Activated naive CD4-positive, alpha-beta T cell treated with anti-CD3 and anti-CD28 coated beads for 36 hours (primary cell): ENCODE data around the gene C3orf22. TPM values are rescaled to one million over a fixed set of nuclear protein-coding genes. Genes with fewer than 3 reads are reported as not detected.

Experiments
- CTCF ChIA-PET: fragments of 350-600 bp; sonication (Branson Sonifier 250); formaldehyde crosslinking; loops from one replicate; lab custom pipeline; 2021; ENCODE audit warnings: antibody characterized with exemption; lab: Charles Lee
- DNase-seq: peaks from one replicate; pipeline ENCODE4 v3.0.0-alpha.2; 2020
- H3K27ac Mint-ChIP-seq: one replicate; pipeline ENCODE4 v1.8.0; 2021; ENCODE audit warnings: mild to moderate bottlenecking, mixed read lengths
- H3K27me3 Mint-ChIP-seq: one replicate; pipeline ENCODE4 v1.8.0; 2021; ENCODE audit warnings: low read depth, mixed read lengths
- H3K36me3 Mint-ChIP-seq: one replicate; pipeline ENCODE4 v1.8.0; 2021; ENCODE audit warnings: low read depth, mixed read lengths
- H3K4me1 Mint-ChIP-seq: one replicate; pipeline ENCODE4 v1.8.0; 2021; ENCODE audit warnings: low read depth, mixed read lengths
- H3K4me3 Mint-ChIP-seq: one replicate; pipeline ENCODE4 v1.8.0; 2021; ENCODE audit warnings: mild to moderate bottlenecking, moderate library complexity, mixed read lengths
- H3K9me3 Mint-ChIP-seq: one replicate; pipeline ENCODE4 v1.8.0; 2021; ENCODE audit warnings: mixed read lengths
- intact Hi-C: fragments of 100-400 bp; cut with micrococcal nuclease; formaldehyde crosslinking; loops from one replicate; pipeline ENCODE4 v1.15.1; 2023
- total RNA-seq, 2 experiments: library from RNA; stranded (reverse); gene quantifications; one replicate each; pipeline ENCODE4 v1.2.3, GENCODE V29; 2021

Gene C3orf22
- total RNA-seq, 2 experiments from 2014 or later = not detected

DNA sequence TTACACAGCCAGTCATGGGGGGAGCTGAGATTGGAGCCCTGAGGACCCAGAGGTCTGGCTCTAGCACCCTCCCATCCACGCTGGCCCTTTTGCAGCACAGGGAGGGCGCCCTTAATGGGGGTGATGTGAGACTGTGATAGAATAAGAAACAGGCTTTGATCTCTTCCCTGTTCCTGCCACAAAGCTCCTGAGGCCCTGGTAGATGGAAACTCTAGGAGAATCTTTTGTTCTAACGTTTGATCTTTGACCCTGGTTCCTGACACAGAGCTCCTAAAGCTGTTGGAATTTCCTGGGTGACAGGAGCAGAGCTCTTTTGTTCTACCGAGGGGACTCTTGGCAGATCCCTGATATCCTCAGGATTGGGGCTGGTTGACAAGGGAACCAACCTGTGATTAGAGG lies 40.0 kb downstream of the C3orf22 start:
- Mint-ChIP-seq H3K4me3 (no peak overlapping the region), H3K9me3 (no peaks in the 10 kb centered on the region), H3K27me3 (peaks cover 16% of the 10 kb centered on the region), H3K36me3 (no peaks in the 10 kb centered on the region), H3K4me1 (no peaks in the 10 kb centered on the region), H3K27ac (no peak overlapping the region)
- intact Hi-C loops = no loop called here
- CTCF ChIA-PET = no interaction called here
- no peak for DNase-seq

DNA sequence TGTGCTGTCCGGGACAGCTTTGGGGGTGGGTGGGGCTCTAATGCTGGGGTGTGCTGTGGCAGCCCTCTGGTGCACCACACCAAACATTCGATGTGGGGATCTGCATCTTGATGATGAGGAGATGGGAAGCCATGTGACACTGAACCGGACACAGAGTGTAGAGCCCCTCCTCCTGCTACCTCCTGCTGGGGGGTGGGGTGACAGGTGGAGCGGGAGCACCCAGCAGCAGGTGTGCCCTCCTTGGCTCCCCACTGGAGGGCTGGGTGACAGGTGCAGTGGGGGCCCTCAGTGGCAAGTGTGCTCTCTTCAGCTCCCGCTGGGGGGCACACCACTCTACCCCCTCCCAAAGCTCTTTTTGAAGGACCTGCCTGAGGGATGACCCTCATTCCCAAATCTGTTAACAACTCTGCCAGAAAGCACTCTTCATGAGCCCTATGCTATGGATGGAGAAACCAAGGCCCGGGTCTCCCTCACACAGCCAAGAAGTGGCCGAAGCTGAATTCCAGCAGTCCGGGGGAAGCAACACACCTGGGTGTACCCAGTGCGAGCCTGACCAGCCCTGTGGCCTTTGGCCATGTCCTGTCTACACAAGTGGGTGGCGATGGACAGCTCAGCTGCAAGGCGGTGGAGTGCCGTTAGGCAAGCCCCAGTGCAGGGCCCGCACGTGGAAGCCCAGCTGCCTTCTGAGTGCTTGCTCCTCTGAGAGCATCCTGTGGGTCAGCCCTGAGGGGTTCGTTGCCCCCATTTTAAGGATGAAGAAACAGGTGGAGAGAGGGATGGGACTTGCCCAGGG lies 40.5 kb downstream of the C3orf22 start:
- Mint-ChIP-seq H3K9me3 (no peaks in the 10 kb centered on the region), H3K4me3 (no peak overlapping the region), H3K27me3 (peaks cover 13% of the 10 kb centered on the region), H3K4me1 (no peaks in the 10 kb centered on the region), H3K36me3 (no peaks in the 10 kb centered on the region), H3K27ac (no peak overlapping the region)
- intact Hi-C loops = no loop called here
- CTCF ChIA-PET = no interaction called here
- DNase-seq = no peak

DNA sequence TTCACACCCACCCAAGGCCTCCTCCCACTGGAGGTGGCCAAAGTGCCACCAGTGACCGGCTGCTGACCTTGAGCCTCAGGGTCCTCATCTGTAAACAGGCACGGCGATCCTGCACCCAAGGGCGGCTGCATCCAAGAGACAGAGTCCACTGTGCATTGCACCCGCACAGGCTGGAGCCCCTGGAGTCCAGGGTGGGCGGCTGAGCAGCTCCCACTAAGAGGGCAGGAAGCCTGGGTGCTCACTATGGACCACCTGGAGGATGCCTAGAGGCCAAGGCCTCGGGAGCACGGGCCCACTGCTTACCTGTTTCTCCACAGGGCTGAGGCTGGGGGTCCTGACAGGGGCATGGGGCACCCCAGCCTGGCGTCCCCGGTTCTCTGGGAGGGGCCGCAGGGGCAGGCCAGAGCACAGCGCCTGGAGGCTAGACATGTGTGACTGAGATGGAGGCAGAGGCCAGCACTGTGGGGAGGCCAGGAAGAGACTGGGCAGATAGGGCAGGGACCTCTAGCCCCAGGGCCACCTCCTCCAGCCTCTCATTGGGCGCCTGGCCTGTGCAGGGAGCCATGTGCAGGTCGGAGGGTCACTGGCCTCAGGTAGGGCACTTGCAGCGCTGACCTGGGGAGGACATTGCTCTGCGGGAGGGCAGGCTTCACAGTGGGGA lies 41.3 kb downstream of the C3orf22 start, which contains the start of gene UROC1:
UROC1 (minus strand) TSS at position 483 of the 661 bp plus-strand sequence; CDS start at position 429, 54 bp downstream.
- Mint-ChIP-seq H3K27ac (no peak within 1 kb of the TSS), H3K4me3 (no peak within 1 kb of the TSS), H3K36me3 (no peaks in the 10 kb centered on the region), H3K9me3 (no peaks in the 10 kb centered on the region), H3K27me3 (peaks cover 5% of the 10 kb centered on the region), H3K4me1 (no peaks in the 10 kb centered on the region)
- intact Hi-C loops = no loop called here
- CTCF ChIA-PET = no interaction called here
- DNase-seq = no peak

DNA sequence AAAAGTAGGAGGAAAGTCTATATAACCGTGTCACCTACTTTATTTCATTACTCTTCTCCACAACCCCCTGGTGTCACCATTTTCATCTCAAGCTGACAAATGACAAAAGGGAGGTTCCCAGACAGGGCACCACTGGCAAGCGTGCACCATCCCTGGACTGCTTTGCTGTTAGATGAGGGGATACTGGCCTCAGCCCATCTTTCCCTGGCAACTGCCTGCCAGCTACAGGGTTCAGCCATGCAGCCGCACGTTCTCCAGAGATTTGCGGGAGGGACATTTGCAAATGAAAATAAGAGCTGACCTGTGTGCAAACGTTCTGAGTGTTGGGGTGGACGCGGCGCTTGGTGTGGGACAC lies 41.8 kb downstream of the C3orf22 start:
- intact Hi-C loops = no loop called here
- H3K27me3 Mint-ChIP-seq = no peaks in the 10 kb centered on the region
- no peaks in the 10 kb centered on the region for H3K9me3 Mint-ChIP-seq
- no peaks in the 10 kb centered on the region for H3K4me1 Mint-ChIP-seq
- no peaks in the 10 kb centered on the region for H3K36me3 Mint-ChIP-seq
- no peak for DNase-seq
- CTCF ChIA-PET = no interaction called here
- no peak overlapping the region for H3K27ac Mint-ChIP-seq
- H3K4me3 Mint-ChIP-seq = no peak overlapping the region

DNA sequence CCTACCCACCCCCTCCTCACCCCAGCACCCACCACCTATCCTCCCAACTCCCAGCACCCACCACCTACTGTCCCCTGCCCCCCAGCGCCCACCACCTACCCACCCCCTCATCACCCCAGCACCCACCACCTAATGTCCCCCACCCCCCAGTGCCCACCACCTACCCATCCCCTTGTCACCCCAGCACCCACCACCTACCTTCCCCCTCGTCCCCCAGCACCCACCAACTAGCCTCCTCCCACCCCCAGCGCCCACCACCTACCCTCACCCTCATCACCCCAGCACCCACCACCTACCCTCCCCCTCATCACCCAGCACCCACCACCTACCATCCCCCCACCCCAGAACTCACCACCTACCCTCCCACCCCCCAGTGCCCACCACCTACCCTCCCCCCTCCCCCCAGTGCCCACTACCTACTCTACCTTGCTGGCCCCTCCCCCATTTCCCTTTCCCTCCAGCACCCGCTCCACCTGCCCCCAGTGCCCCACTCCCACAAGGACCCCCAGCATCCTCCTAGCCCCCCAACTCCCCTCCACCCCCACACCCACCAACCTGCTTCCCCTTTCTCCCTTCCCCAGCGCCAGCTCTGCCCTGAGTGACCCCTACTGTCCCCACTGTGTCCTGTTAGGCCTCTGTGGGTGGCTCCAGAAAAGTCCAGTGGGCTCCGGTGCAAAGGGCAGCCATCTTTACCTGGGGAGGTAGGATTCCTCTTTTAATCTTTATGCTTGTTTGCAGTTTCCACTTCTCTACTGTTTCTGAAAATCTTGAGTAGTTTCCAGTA lies 42.4 kb downstream of the C3orf22 start:
- H3K27me3 Mint-ChIP-seq = no peaks in the 10 kb centered on the region
- no peaks in the 10 kb centered on the region for H3K4me1 Mint-ChIP-seq
- intact Hi-C loops = no loop called here
- H3K4me3 Mint-ChIP-seq = no peak overlapping the region
- CTCF ChIA-PET = no interaction called here
- H3K36me3 Mint-ChIP-seq = no peaks in the 10 kb centered on the region
- no peaks in the 10 kb centered on the region for H3K9me3 Mint-ChIP-seq
- H3K27ac Mint-ChIP-seq = no peak overlapping the region
- DNase-seq = no peak

DNA sequence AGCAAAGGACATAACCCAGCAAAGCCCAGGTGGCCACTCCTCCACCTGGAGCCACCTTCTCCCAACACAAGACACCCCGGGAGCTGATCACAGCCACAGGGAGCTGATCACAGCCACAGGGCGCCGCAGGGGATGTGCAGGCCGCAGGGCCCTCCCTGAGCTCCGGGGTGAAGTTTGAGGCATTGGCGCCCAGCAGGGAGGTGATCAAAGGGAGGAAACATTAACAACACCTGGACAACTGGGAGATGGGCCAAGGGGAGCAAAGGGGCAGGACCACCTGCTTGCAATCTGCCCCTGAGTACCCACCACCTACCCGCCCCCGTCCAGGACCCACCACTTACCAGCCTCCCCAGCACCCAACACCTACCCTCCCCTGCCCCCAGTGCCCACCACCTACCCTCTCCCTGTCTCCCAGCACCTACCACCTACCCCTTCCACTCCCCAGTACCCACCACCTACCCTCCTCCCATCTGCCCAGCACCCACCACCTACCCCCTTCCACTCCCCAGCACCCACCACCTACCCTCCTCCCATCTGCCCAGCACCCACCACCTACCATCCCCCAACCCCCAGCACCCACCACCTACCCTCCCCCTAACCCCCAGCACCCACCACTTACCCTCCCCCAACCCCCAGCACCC lies 43.5 kb downstream of the C3orf22 start:
- Mint-ChIP-seq H3K9me3 (no peaks in the 10 kb centered on the region), H3K4me1 (no peaks in the 10 kb centered on the region)

DNA sequence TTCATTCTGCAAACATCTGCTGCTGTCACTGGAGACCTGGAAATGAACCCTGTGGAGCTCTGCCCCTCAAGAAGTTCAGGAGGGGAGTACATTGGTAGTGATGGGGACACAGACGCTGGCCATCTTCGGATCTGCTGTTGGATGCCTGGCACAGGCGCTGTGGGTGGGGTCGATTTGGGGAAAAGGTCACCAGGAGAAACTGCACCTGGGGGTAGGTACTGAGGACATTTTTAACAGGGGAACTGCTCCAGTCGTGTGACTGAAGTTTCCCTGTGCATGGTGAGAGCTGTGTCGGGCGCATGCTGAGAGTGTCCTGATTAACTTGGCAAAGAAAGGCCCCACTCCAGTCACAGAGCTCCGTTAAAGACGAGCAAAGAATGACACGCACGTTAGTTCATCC lies 44.6 kb downstream of the C3orf22 start:
- DNase-seq = no peak
- Mint-ChIP-seq H3K9me3 (no peaks in the 10 kb centered on the region), H3K4me1 (no peaks in the 10 kb centered on the region), H3K36me3 (no peaks in the 10 kb centered on the region), H3K27me3 (no peaks in the 10 kb centered on the region), H3K27ac (no peak overlapping the region), H3K4me3 (no peak overlapping the region)
- intact Hi-C loops = no loop called here
- CTCF ChIA-PET = no interaction called here

More for the DNA sequence above, 43.5 kb downstream of the C3orf22 start:
- DNase-seq = no peak
- H3K27me3 Mint-ChIP-seq = no peaks in the 10 kb centered on the region
- H3K27ac Mint-ChIP-seq = no peak overlapping the region
- H3K4me3 Mint-ChIP-seq = no peak overlapping the region
- no peaks in the 10 kb centered on the region for H3K36me3 Mint-ChIP-seq
- intact Hi-C loops = no loop called here
- CTCF ChIA-PET = no interaction called here

- no peak overlapping the region for H3K4me3 Mint-ChIP-seq
- no peak overlapping the region for H3K27ac Mint-ChIP-seq
- H3K27me3 Mint-ChIP-seq = no peaks in the 10 kb centered on the region
- no peaks in the 10 kb centered on the region for H3K9me3 Mint-ChIP-seq
- H3K36me3 Mint-ChIP-seq = no peaks in the 10 kb centered on the region
- DNase-seq = no peak
- no peaks in the 10 kb centered on the region for H3K4me1 Mint-ChIP-seq
- intact Hi-C loops = no loop called here
- CTCF ChIA-PET = interaction anchor here (1.4 kb wide), 1 partner anchor 10 kb away, joined by 6 read pairs; no protein-coding TSS in a partner anchor
Measured at GRCh38 chr3:126512916-126513650, 45.6 kb downstream of the C3orf22 start.

GRCh38 chr3:126512026-126512425 lies 46.7 kb downstream of the C3orf22 start:
- no peak for DNase-seq
- Mint-ChIP-seq H3K27ac (no peak overlapping the region), H3K4me1 (no peaks in the 10 kb centered on the region), H3K9me3 (no peaks in the 10 kb centered on the region), H3K36me3 (no peaks in the 10 kb centered on the region), H3K4me3 (no peak overlapping the region), H3K27me3 (no peaks in the 10 kb centered on the region)
- CTCF ChIA-PET = interaction anchor here (0.9 kb wide), 1 partner anchor 11 kb away, joined by 3 read pairs; no protein-coding TSS in a partner anchor
- intact Hi-C loops = no loop called here

- intact Hi-C loops = no loop called here
- Mint-ChIP-seq H3K4me1 (no peaks in the 10 kb centered on the region), H3K9me3 (no peaks in the 10 kb centered on the region), H3K36me3 (no peaks in the 10 kb centered on the region), H3K27ac (no peak overlapping the region), H3K27me3 (no peaks in the 10 kb centered on the region), H3K4me3 (no peak overlapping the region)
- no peak for DNase-seq
- CTCF ChIA-PET = interaction anchor here (0.9 kb wide), 1 partner anchor 11 kb away, joined by 3 read pairs; no protein-coding TSS in a partner anchor
Measured at GRCh38 chr3:126511291-126511690, 47.4 kb downstream of the C3orf22 start.

DNA sequence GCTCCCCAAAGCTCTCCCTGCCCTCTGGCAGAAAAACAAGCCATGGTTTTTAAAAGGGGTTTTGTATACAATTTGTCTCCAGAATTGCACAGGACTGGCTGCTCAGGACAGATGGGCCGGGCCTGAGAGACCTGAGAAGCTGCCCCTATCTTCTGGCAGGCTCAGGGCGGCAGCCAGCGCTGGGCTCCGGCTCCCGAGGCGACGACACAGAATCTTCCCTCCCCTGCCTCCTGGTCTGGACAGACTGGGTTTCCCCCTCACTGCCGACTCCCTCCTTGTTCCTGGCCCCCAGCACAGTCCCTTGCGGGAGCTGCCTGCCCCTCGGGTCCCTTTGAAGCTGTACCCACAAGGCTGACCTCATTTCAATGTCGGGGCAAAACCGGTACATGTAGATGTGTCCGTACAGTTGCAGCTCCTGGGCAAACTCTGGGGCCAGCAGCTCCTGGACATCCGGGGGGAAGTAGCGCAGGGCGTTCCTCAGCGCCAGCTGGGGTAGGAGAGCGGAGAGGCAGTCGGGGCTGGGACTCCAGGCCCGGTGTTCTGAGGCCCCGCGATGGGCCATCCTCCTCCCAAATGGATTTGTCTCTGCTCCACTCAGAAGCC lies 48.3 kb downstream of the C3orf22 start:
- no peaks in the 10 kb centered on the region for H3K27me3 Mint-ChIP-seq
- H3K9me3 Mint-ChIP-seq = no peaks in the 10 kb centered on the region
- no peak overlapping the region for H3K4me3 Mint-ChIP-seq
- CTCF ChIA-PET = interaction anchor here (1.3 kb wide), 1 partner anchor 11 kb away, joined by 7 read pairs; no protein-coding TSS in a partner anchor
- H3K4me1 Mint-ChIP-seq = no peaks in the 10 kb centered on the region
- no peak for DNase-seq
- H3K36me3 Mint-ChIP-seq = no peaks in the 10 kb centered on the region
- no peak overlapping the region for H3K27ac Mint-ChIP-seq
- intact Hi-C loops = no loop called here
